ENCODE data around the gene CASZ1. TPM values are rescaled to one million over a fixed set of nuclear protein-coding genes. Genes with fewer than 3 reads are reported as not detected.

Gene CASZ1
- total and polyA plus RNA-seq, 10 of the 15 experiments (the other 5 are each of a cell fraction or from before 2014, with no cell fraction given) = 0.52 to 9.8 (median 3.7) TPM

DNA sequence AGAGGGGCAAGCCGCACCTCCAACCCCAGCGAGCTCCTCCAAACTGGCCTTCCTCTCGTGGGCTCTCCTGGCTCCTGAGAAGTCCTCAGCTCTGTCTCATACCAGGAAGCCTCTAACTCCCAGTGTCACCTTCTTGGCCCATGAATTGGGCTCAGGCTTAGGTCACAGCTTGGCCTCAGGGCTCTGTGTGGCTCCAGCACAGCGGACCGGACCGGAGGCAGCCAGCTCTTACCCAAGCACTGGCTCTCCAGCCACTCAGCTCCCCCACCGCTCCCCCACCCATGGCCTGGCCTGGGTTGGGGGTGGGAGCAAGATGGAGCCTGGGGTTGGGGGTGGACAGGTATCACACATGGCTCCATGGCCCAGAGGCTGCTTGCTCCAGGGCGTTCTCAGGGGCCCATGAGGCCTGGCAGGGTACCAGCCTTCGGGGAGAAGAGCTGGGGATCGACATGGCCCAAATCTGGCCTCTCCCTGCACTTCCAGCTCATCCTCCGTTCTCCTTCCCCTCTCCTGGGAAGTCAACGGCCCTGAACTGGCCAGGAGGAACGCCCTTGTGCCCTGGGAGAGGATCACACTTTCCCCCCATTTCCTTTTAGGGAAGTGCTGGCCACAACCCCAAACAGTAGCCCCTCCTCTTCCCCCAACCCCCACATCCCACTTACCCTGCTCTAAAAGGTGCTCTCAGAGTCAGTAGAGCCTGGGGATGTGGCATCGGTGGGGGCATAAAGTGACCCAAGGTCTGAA, 97.5 kb downstream of the CASZ1 start (continued):
- TF ChIP-seq BRCA1 (IDR thresholded peaks at IDR 0.05; ENCODE audit: low read depth, low read length) (no peak), HDAC2 (IDR thresholded peaks at IDR 0.05) (no peak), RAD21 (IDR thresholded peaks at IDR 0.05; ENCODE audit: insufficient read depth, low read depth, low read length) (no peak), PAX5 (IDR thresholded peaks at IDR 0.05; ENCODE audit: borderline replicate concordance, low read depth, low read length) (no peak)
- TF ChIP-seq, protein P1, sequence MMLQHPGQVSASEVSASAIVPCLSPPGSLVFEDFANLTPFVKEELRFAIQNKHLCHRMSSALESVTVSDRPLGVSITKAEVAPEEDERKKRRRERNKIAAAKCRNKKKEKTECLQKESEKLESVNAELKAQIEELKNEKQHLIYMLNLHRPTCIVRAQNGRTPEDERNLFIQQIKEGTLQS (IDR thresholded peaks at IDR 0.05; ENCODE audit: borderline replicate concordance, extremely low read depth, low read depth, low read length) = no peak
- TF ChIP-seq, protein P2, sequence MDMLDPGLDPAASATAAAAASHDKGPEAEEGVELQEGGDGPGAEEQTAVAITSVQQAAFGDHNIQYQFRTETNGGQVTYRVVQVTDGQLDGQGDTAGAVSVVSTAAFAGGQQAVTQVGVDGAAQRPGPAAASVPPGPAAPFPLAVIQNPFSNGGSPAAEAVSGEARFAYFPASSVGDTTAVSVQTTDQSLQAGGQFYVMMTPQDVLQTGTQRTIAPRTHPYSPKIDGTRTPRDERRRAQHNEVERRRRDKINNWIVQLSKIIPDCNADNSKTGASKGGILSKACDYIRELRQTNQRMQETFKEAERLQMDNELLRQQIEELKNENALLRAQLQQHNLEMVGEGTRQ (IDR thresholded peaks at IDR 0.05; ENCODE audit: borderline replicate concordance, low read depth, low read length) = no peak
- TF ChIP-seq, protein P3, sequence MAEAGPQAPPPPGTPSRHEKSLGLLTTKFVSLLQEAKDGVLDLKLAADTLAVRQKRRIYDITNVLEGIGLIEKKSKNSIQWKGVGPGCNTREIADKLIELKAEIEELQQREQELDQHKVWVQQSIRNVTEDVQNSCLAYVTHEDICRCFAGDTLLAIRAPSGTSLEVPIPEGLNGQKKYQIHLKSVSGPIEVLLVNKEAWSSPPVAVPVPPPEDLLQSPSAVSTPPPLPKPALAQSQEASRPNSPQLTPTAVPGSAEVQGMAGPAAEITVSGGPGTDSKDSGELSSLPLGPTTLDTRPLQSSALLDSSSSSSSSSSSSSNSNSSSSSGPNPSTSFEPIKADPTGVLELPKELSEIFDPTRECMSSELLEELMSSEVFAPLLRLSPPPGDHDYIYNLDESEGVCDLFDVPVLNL (IDR thresholded peaks at IDR 0.05; ENCODE audit: low read depth, low read length) = no peak
- TF ChIP-seq, protein P4, sequence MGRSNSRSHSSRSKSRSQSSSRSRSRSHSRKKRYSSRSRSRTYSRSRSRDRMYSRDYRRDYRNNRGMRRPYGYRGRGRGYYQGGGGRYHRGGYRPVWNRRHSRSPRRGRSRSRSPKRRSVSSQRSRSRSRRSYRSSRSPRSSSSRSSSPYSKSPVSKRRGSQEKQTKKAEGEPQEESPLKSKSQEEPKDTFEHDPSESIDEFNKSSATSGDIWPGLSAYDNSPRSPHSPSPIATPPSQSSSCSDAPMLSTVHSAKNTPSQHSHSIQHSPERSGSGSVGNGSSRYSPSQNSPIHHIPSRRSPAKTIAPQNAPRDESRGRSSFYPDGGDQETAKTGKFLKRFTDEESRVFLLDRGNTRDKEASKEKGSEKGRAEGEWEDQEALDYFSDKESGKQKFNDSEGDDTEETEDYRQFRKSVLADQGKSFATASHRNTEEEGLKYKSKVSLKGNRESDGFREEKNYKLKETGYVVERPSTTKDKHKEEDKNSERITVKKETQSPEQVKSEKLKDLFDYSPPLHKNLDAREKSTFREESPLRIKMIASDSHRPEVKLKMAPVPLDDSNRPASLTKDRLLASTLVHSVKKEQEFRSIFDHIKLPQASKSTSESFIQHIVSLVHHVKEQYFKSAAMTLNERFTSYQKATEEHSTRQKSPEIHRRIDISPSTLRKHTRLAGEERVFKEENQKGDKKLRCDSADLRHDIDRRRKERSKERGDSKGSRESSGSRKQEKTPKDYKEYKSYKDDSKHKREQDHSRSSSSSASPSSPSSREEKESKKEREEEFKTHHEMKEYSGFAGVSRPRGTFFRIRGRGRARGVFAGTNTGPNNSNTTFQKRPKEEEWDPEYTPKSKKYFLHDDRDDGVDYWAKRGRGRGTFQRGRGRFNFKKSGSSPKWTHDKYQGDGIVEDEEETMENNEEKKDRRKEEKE (IDR thresholded peaks at IDR 0.05) = no peak
